ENCODE results near the gene SLC35F1.

The SLC35F1 gene

DNA sequence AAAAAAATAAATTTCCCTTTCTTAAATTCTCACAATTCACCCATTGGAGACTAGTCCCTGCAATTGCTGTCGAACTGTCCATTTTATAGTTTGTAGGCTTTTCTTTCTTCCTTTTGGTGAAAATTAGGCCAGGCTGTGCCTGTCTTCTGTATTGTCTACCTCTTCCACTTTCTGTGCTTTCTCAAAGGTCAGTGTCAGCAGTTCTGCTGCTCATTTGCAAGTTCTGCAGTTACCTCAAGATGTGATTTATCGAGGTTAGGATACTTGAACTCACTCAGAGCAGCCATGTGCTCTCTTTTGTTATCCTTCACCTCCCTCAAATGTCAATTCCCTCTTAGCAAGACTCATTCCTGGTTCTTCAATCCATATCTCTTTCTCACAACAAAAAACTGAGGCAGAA is 179.1 kb downstream of the SLC35F1 start:
- no peak for DNase-seq (ENCODE audit: low read depth in 1 of 2, low spot score in 1 of 2)
- no peak for TF ChIP-seq POLR2AphosphoS5 (IDR thresholded peaks at IDR 0.05; ENCODE audit: low read depth)
- Histone ChIP-seq H3K27me3 (ENCODE audit: insufficient read depth, poor library complexity, severe bottlenecking) (no peaks in the 10 kb centered on the region), H3K4me3 (replicated peaks; ENCODE audit: insufficient read depth, low read length) (no peak overlapping the region), H3K27ac (replicated peaks) (no peak overlapping the region)

DNA sequence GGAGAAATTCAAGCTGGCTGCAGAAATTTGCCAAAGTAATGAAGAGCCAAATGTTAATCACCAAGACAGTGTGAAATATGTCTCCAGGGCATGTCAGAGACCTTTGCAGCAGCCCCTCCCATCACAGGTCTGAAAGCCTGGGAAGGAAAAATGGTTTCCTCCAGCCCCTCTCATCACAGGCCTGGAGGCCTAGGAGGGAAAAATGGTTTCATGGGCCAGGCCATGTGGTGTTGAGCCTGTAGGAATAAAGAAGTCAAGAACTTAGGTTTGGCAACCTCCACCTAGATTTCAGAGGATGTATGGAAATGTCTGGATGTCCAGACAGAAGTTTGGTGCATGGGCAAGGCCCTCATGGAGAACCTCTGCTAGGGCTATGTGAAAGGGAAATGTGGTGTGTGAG is 185.0 kb downstream of the SLC35F1 start:
- Histone ChIP-seq H3K27ac (replicated peaks) (no peak overlapping the region), H3K27me3 (ENCODE audit: insufficient read depth, poor library complexity, severe bottlenecking) (no peaks in the 10 kb centered on the region), H3K4me3 (replicated peaks; ENCODE audit: insufficient read depth, low read length) (no peak overlapping the region)
- TF ChIP-seq POLR2AphosphoS5 (IDR thresholded peaks at IDR 0.05; ENCODE audit: low read depth) (no peak), GABPA (IDR thresholded peaks at IDR 0.05; ENCODE audit: low read depth) (no peak), SPI1 (IDR thresholded peaks at IDR 0.05; ENCODE audit: borderline replicate concordance, low read depth) (no peak)
- TF ChIP-seq, protein P1, sequence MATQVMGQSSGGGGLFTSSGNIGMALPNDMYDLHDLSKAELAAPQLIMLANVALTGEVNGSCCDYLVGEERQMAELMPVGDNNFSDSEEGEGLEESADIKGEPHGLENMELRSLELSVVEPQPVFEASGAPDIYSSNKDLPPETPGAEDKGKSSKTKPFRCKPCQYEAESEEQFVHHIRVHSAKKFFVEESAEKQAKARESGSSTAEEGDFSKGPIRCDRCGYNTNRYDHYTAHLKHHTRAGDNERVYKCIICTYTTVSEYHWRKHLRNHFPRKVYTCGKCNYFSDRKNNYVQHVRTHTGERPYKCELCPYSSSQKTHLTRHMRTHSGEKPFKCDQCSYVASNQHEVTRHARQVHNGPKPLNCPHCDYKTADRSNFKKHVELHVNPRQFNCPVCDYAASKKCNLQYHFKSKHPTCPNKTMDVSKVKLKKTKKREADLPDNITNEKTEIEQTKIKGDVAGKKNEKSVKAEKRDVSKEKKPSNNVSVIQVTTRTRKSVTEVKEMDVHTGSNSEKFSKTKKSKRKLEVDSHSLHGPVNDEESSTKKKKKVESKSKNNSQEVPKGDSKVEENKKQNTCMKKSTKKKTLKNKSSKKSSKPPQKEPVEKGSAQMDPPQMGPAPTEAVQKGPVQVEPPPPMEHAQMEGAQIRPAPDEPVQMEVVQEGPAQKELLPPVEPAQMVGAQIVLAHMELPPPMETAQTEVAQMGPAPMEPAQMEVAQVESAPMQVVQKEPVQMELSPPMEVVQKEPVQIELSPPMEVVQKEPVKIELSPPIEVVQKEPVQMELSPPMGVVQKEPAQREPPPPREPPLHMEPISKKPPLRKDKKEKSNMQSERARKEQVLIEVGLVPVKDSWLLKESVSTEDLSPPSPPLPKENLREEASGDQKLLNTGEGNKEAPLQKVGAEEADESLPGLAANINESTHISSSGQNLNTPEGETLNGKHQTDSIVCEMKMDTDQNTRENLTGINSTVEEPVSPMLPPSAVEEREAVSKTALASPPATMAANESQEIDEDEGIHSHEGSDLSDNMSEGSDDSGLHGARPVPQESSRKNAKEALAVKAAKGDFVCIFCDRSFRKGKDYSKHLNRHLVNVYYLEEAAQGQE (IDR thresholded peaks at IDR 0.05; ENCODE audit: insufficient replicate concordance, low read depth) = no peak
- TF ChIP-seq, protein P2, sequence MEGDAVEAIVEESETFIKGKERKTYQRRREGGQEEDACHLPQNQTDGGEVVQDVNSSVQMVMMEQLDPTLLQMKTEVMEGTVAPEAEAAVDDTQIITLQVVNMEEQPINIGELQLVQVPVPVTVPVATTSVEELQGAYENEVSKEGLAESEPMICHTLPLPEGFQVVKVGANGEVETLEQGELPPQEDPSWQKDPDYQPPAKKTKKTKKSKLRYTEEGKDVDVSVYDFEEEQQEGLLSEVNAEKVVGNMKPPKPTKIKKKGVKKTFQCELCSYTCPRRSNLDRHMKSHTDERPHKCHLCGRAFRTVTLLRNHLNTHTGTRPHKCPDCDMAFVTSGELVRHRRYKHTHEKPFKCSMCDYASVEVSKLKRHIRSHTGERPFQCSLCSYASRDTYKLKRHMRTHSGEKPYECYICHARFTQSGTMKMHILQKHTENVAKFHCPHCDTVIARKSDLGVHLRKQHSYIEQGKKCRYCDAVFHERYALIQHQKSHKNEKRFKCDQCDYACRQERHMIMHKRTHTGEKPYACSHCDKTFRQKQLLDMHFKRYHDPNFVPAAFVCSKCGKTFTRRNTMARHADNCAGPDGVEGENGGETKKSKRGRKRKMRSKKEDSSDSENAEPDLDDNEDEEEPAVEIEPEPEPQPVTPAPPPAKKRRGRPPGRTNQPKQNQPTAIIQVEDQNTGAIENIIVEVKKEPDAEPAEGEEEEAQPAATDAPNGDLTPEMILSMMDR (IDR thresholded peaks at IDR 0.05; ENCODE audit: insufficient read depth, low read length) = no peak
- no peak for DNase-seq (ENCODE audit: low read depth in 1 of 2, low spot score in 1 of 2)

DNA sequence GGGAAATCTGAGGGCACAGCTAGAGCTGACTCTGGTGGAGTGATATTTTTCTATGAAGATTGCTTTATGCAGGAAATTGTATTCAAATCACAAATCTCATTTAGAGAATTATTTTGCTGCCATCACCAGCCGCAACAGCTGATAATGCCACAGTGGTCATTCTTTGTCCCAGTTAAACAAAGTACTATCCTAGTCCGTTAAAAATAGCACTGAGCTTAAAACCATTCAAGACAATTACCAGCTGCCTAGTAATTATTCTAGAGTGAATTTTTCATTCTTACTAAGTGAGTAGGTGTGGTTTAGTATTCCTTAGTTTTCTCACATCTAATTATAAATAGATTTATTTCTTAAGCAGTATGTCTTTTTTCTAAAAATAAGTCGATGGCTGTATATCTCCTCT is 190.5 kb downstream of the SLC35F1 start:
- no peak for DNase-seq (ENCODE audit: low read depth in 1 of 2, low spot score in 1 of 2)
- Histone ChIP-seq H3K4me3 (replicated peaks; ENCODE audit: insufficient read depth, low read length) (no peak overlapping the region), H3K27me3 (ENCODE audit: insufficient read depth, poor library complexity, severe bottlenecking) (no peaks in the 10 kb centered on the region), H3K27ac (replicated peaks) (no peak overlapping the region)
- TF ChIP-seq, protein P2 (IDR thresholded peaks at IDR 0.05; ENCODE audit: insufficient read depth, low read length) = no peak
- TF ChIP-seq SPI1 (IDR thresholded peaks at IDR 0.05; ENCODE audit: borderline replicate concordance, low read depth) (no peak), POLR2AphosphoS5 (IDR thresholded peaks at IDR 0.05; ENCODE audit: low read depth) (no peak), GABPA (IDR thresholded peaks at IDR 0.05; ENCODE audit: low read depth) (no peak)
- TF ChIP-seq, protein P1 (IDR thresholded peaks at IDR 0.05; ENCODE audit: insufficient replicate concordance, low read depth) = no peak

DNA sequence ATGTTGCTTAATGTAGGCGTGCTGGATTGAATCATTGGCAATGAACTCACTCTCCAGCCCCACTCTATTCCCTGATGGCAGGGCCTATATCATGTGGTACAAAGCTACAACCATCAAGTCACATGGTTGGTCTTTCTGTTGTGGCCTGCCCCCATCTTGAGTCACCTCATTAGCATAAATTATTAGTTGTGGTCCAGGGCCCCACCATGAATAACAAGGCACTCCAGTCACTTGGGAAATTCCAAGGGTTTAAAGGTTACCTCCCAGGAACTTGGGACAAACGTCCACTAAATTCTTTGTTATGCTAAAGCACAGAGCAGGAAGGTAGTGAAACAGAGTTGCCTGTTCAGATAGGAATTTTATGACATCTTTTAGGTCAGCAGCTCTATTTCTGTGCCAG is 193.7 kb downstream of the SLC35F1 start:
- no peak for DNase-seq (ENCODE audit: low read depth in 1 of 2, low spot score in 1 of 2)
- no peak overlapping the region for H3K4me3 ChIP-seq (replicated peaks; ENCODE audit: insufficient read depth, low read length)
- H3K27me3 ChIP-seq (ENCODE audit: insufficient read depth, poor library complexity, severe bottlenecking) = no peaks in the 10 kb centered on the region
- H3K27ac ChIP-seq (replicated peaks) = no peak overlapping the region
- TF ChIP-seq, protein P1 (IDR thresholded peaks at IDR 0.05; ENCODE audit: insufficient replicate concordance, low read depth) = no peak
- TF ChIP-seq SPI1 (IDR thresholded peaks at IDR 0.05; ENCODE audit: borderline replicate concordance, low read depth) (no peak), POLR2AphosphoS5 (IDR thresholded peaks at IDR 0.05; ENCODE audit: low read depth) (no peak), GABPA (IDR thresholded peaks at IDR 0.05; ENCODE audit: low read depth) (no peak)
- TF ChIP-seq, protein P2 (IDR thresholded peaks at IDR 0.05; ENCODE audit: insufficient read depth, low read length) = no peak

All from HL-60 (cell line).